Endometrial microvascular endothelial cells (primary cell): ENCODE results near the gene ARHGAP4. TPM values are rescaled to one million over a fixed set of nuclear protein-coding genes. Genes with fewer than 3 reads are reported as not detected.

Experiments used
- in situ Hi-C: cut with HindIII; loops from 2 replicates; pipeline ENCODE4 v1.10.0; 2017; ENCODE audit warnings: low sequenced_read_pairs, low pct_unique_long_range_greater_than_20kb; ENCODE audit errors: inconsistent ontology term
- total RNA-seq: library from RNA; depleted of rRNA; stranded (reverse); fragments of >200 nt; gene quantifications from one replicate; pipeline ENCODE4 v1.2.3, GENCODE V29; 2015; ENCODE audit errors: inconsistent ontology term

ARHGAP4 gene
- total RNA-seq, 1 donor from 2014 or later: 15.4 TPM

DNA sequence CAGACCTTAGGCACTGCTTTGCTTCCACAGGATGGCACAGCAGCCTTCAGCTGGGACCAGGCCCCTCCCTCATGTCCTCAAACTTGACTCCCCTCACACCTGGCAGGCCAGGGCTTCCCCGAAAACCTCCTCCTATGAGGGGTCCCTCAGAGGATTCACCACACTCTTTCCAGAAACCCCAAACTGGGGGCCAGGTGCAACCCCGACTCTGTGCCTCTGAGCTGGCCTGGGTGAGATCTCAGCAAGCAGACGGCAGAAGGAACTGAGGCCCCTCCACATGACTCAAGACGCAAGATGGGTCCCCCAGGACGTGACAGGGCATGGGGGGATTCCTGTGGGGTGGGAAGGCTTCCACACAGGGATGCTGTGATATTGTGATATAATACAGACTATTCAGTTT, 39.3 kb upstream of the ARHGAP4 start:
- in situ Hi-C loops: no loop called here

DNA sequence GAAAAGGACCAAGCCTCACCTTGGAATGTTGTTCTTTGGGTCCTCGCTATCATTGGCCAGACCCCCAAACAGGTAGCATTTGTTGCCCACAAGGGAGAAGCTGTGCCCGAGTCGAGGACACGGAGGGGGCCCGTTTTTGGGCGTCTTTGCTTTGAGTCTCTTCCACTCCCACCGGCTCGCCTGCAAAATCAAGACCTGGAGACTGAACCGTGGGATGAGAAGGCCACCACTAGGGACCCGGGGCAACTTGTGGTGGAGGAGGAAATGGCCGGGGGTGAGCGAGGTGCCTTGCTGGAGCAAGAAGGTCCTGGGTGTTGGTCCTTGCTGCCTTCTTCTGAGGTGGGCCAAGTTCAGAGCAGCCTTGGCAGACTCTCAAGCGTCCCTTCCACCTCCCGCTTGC, 38.0 kb upstream of the ARHGAP4 start:
- in situ Hi-C loops: no loop called here

DNA sequence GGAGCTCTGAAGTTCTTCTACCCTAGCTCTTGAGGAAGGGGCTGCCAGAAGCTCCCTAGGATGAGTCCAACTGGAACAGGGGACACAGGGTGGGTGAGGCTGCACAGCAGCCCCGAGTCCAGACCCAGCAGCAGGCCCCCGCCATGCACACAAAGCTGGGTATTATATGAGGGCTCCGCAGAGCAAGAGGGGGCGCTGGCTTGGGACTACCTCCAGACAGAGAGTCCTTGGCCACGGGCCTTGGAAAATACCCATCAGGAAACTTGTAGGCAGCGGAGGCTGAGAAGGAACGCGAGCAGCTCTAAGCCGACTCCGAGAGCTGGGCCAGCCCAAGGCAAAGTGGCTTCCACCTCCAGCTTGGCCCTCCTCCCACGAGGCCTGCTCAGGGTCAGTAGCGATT, 37.5 kb upstream of the ARHGAP4 start:
- in situ Hi-C loops: no loop called here

DNA sequence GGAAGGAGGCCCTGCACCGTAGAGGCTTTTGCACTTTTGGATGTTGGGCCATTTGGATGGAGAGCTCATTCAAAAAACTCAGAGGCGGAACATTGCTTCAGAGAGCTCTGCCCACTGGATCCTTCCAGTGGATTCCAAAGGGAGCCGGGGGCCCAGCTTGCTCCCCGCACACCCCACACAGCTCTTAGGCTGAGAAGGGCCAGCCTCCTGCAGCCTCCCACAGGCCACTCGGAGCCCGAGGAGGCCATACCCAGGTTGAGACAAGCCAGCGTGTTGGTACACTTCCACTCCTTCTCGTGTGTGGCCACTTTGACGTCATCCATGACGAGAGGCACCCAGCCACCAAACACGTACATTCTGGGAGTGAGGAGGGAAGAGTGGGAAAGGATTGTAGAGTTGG, 35.2 kb upstream of the ARHGAP4 start:
- in situ Hi-C loops: no loop called here

DNA sequence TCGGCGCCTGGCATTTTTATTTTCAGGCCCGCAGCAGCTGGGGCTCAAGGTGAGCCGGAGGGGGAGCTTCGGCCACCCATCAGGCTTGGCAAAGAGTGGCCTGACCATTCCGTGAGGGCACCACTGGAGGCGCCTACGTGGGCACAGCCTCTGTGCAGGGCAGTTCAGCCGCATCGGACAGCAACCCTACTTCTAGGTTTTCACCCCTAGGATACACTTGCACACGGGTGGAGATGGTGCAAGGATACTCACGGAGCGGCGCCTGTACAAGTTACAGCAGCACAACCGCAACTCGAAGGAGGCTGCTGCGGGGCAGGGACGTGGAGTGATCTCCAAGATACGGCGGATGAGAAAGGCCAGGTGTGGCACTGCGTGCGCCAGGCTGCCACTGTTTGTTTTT, 34.7 kb upstream of the ARHGAP4 start:
- in situ Hi-C loops: no loop called here

DNA sequence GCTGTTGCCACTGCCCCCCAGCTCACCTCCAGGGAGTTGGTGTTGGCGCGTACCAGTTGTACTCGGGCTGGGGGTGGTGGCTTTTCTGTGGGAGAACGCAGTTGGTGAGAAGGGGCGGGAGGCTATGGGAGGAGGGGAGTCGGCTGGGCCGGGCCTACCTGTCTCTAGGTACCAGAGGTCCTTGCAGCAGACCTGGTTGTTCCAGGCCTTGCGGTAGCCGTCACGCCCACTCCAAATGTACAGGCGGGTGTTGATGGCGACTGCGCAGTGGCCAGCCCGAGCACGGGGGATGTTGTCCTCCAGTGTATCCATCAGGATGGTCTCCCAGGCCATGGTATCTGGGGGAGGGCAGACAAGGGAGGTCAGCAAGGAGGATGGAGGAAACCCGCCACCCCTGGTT, 34.0 kb upstream of the ARHGAP4 start:
- in situ Hi-C loops: no loop called here

DNA sequence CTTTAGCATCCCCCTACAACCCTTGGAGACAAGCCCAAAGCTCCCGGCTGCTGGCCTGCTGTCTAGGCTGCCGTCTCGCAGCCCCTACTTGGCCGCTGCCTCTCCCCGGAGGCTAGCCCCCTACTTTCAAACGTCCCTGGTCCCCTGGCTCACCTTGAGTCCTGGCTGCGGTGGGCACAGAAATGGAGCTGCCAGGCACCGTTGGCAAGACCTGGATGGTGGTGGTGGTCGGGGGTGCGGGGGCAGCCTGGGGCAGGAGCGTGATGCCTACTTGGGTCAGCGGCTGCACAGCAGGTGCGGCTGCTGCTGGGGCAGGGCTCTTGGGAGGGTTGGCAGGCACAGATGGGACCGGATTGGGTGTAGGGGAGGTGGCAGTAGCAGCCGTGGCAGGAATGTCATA, 33.6 kb upstream of the ARHGAP4 start:
- in situ Hi-C loops: no loop called here

DNA sequence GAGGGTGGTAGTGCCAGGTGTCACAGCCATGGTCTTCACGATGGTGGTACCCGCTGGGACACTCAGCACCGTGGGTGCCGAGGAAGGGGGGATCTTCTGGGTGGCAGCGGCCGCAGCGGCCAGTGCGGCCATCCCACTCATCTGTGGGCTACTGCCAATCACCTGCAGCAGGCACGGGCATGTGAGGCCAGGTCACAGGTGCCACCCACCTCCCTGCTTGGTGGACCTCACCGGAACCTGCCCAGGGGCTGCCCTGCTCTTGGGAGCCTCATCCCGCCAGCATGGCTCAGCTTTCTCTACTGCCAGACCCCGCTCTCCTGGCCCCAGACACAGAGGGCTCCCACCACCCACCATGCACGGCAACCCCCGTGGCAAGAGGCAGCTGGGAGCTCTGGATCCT, 32.5 kb upstream of the ARHGAP4 start:
- in situ Hi-C loops: no loop called here

DNA sequence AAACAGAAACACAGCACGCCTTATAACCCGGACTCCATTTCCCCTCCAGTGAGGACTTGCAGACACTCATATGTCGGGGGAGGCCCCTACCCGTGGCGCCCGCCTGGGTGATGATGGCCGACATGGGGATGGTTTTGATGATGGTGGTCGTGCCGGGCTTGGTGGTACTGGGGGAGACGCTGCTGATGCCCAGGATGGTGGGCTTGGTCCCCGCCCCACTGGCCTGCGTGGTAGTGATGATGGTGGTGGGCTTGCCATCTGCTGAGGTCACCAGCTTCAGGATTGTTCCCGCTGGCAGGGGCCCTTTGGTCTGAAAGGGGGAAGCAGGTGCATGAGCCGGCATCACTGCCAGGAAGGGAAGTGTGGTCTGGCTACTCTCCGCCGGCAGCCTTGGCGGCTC, 31.2 kb upstream of the ARHGAP4 start:
- in situ Hi-C loops: no loop called here

DNA sequence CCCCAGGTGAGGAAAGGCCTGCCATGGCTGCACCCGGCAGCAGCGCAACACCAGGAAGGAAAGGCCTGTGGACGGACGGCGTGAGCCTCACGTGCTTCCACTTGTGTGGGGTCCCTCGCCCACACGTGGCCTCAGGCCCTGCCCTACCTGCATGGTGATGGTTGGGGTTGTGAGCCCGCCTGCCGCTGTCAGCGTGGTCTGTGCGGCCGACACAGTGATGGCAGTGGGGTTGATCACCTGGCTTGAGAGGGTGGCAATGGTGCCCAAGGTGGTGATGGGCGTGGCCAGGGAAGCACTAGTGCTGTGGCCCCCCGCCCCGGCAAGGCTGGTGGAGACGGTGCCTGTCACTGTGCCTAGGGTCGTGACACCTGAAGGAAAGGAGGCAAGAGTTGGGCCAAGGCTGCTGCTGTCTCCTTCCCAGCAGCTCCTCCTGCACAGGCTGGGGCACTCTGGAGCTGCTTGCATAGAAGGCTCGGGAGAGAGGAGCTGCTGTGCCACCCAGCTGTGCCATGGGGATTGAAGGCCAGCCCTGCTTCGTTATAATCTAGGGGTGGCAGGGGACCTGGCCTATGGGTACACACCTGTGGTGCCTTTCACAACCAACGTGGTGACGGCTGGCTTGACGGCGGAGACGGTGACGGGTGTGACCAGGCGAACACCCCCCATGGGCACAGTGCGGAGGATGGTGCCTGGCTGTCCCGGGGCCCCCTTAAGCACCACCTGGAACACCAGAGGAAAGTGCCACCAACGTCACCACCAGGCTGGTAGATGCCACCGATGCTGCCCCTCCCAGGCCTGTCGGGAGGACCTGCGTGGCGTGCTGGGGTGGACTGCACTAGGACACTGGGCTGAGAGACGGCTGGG, 30.2 kb upstream of the ARHGAP4 start:
- in situ Hi-C loops: no loop called here

DNA sequence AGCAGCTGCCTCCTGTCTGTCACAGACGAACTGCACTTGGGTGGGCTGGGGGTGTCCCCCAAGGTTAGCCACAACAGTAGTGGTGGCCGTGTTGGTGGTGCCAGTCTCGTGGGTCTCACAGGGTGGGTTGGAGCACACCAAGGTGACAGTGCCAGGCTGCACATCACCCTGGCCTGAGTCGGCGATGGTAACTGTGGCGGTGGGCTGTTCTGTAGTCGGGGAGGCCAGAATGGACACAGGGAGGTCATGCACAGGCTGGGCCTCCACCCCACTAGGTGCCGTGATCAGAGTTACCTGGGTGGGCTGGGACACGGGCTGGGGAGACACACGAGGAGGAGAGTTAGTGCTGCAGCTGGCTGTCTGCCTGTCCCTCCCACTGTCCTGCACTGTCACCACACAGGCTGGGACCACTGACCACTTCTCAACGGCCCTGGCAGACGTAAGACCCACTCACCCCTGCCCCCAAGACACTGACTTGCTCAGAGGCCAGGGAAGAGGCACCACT, 29.2 kb upstream of the ARHGAP4 start:
- in situ Hi-C loops: no loop called here

DNA sequence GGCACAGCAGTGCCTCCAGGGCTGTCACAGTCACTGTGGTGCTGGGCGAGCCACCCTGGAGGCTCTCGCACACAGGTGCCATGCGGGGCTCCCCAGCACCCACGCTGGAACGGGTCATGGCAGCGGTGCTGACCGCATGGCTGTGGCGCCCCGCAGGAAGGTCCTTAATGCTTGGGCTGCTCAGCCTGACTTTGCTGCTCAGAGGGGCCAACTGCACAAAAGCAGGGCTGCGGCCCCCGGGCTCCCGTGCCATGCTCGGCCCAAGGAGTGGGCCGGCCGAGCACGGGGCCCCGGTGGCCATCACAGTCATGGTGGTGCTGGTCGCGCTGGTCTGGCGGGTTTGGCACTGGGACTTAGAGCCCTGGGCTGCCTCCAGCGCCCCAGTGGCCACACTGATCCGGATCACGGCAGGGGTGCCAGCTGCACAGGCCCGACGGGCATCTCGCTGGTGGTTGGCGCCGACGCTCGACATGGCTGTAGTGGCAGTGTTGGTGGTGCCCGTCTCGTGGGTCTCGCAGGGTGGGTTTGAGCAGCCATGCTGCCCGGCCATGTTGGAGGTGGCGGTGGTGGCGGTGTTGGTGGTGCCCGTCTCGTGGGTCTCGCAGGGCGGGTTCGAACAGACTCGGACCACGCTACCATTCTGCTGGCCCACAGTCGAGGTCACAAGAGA, 28.6 kb upstream of the ARHGAP4 start:
- in situ Hi-C loops: no loop called here

DNA sequence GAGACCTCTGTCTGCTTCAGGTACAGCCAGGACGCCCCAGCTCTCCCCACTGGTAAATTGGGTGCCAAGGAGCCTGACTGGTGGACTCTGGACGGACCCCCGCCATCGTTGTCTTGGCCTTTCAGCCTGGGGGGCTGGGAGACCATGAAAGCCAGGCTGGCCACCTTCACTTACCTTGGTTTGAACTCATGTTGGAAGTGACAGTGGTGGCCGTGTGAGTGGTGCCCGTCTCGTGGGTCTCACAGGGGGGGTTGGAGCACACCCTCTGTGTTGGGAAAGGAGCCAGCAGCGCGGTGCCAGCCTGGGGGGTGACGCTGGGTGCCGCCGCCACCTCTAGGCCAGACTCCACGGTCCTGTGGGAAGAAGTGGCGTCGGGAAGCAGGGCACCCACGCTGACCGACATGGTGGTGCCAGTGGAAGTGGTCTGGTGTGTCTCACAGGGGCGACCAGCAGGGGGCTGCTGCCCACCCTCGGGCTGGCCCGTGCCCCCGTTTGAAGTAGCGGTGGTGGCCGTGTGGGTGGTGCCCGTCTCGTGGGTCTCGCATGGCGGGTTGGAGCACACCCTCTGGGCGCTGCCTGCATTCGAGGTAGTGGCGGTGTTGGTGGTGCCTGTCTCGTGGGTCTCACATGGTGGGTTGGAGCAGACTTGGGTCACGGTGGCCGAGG, 28.0 kb upstream of the ARHGAP4 start:
- in situ Hi-C loops: no loop called here

DNA sequence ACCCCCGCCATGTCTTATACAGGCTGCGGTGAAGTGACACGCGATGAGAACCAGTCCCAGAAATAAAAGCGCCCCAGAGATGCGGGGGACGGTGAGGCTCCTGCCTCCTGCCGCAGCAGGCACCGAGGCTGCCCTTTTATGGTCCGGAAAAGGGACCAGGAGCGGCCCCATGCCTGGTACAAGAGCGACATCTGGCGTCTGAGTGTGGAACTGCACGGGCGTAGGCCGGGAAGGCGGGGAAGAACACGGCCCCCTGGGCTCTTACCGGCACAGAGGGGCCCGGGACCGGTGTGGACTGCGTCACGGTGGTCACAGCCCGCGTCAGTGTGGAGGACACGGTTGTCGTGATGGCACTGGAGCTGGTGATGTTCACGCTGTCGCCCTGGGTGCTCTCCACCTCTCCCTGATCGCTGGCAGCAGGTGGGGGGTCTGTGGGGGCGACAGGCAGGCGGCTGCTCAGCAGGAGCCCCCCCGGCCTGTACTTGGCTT, 27.3 kb upstream of the ARHGAP4 start:
- in situ Hi-C loops: no loop called here

DNA sequence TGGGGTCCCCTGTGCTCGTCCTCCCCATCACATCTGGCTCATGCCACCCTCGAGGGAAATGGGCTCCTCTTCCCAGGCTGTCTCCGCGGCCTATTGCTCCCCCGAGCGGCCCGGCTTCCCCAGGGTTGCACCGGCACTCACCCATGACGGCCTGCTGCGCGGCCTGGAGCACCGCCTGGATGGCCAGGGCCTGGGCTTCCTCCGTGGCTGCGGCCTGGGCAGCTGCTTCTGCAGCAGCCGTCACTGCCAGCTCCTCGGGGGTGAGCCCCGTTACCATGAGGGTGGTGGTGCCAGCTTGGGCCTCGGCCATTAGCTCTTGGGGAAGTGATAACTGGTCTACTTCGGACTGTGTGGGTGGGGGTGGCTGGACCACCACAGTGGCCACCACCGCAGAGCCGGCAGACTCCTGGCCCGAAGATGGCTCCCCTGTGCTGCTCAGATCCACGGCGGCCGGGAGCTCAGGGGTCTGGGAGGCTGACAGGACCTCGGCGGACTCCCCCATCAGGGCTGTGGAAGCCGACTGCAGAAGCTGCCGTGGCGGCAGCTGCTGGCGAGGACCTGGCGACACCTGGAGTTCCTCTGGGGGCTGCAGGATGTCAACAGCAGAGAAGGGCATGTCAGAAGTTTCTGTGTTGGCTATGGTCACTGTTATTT, 26.4 kb upstream of the ARHGAP4 start:
- in situ Hi-C loops: no loop called here

DNA sequence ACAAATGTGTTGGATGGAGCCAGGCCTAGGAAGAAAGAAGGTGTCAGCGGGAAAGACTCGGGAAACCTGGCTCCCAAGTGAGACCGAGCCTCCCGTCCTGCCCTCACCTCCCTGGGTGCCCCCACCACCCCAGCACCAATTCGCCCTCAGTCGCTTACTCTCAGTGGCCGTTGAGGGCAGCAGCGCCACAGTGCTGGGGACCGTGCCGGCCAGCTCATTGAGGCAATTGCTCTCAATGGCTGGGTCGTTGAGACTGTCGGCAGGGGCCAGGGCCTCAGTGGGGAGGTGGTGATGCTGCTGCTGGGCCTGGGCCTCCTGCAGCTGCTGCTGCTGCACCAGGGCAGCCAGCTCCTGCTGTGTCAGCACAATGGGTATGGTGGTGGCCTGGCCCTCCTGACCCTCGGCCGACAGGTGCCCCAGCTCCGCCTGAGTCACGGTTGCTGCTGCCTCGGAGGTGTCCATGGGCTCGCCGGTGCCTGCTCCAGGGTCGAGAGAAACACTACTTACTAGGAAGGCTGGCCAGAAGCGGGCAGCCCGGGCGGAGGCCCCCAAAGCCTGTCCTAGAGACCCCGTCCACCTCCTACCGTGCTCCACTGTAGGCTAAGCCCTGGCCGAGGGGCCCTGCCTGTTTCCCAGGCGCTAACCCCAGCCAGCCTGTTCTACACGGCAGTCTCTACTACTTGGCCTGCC, 25.8 kb upstream of the ARHGAP4 start:
- in situ Hi-C loops: no loop called here

DNA sequence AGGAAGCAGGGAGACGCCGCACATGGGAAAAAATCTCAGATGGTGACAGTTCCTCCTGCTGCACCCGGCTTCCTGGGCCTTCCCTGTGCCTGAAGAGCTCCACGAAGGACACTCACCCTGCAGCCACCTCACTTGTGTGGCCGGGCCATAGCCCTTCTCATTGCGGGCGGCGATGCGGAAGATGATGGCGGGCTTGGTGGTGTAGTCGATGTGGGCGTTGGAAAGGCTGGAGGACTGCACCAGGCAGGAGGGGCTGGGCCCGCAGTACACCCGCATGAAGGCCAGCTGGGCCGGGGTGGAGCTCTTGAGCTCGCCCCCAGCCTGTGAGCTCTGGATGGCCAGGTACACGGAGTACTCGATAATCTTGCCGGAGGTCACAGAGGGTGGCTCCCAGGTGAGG, 24.1 kb upstream of the ARHGAP4 start:
- in situ Hi-C loops: no loop called here

DNA sequence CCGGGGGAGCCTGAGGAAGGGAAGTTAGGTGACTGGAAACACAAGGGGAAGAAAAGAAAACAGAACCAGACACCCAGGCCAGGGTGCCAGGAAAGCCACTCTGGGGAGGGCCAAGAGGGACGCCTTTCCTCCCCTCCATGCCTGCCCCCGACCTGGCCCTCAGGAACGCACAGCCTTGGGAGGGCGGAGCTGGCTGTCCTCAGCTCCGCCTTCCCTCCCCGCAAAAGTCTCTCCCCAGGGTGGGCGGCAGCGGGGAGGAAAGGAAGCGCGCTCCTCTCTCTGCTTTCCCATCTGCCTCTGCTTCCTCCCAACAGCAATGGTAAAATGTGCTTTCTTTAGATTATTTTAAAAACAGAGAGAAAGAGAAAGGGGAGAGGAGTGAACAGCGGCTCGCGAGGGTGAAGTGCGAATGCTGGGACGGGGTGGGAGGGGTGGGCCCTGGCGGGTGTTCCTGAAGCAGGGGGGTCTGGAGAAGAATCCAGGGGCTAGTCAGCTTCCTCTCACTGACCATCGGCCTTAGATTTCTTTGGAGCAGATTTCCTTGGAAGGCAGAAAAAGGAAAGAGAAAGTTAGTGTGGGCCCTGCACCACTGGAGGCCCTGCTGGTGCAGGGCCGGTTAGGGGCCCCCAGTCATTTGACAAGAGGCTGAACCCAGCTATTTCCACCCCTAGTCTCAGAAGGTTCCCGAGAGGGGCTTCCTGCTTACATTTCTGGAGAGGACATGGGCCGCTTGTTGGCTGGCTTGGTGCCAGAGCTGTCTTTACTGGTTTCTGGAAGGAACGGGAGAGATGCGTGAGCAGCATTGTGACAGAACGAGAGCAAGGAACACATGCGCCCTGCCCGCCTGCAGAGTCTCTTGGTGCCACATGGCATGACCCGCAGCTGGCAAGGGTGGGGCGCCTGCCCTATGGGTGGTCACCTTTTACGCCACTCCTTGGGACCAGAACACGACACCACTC, 23.1 kb upstream of the ARHGAP4 start:
- in situ Hi-C loops: no loop called here
